Medulla oblongata (tissue), 1 donor: Measurements from ENCODE around the gene TMEM183A.
A peak's percentile ranks its signal among the peaks of the same experiment; 100 is the strongest.
"Not testable (repeated sequence)": the region's sequence is repeated elsewhere in the genome, so short reads cannot be mapped to it uniquely, and the experiment has no call there.

Experiments
- DNase-seq: peaks from one replicate; pipeline ENCODE4 v3.0.0-alpha.2; 2015; ENCODE audit errors: extremely low spot score

Gene TMEM183A

GRCh38 chr1:203006948-203007871 lies at the start of gene TMEM183A:
Gene TMEM183A (plus strand): TSS chr1:203007374. CDS start chr1:203007466, 92 bp downstream.
- peak; percentile 98 for DNase-seq

- peak; percentile 93 for DNase-seq
These were observed 49.2 kb upstream of the TMEM183A start, which contains the start of gene ADIPOR1 for GRCh38 chr1:202957733-202958543. Gene ADIPOR1 (minus strand): TSS chr1:202958312. CDS start chr1:202951070, 7,242 bp downstream.

- DNase-seq: no peak
These were observed 48.5 kb upstream of the TMEM183A start for GRCh38 chr1:202958544-202959275.

DNA sequence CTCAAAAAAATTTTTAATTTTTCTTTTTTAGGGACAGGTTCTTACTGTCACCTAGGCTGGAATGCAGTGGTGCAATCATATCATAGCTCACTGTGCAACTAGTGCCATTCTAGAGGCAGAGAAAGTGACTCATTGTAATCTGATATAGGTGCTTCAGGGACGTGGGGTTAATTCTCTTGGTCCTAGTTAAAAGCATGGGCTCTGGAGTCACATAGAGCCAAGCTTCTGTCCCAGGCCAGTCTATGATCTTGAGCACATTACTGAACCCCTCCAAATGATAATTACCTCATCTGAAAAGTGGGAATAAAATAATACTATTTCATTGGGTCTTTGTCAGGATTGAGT lies 47.9 kb upstream of the TMEM183A start:
- DNase-seq: no peak

- no peak for DNase-seq
These were observed 45.8 kb upstream of the TMEM183A start for GRCh38 chr1:202961220-202961880.

DNA sequence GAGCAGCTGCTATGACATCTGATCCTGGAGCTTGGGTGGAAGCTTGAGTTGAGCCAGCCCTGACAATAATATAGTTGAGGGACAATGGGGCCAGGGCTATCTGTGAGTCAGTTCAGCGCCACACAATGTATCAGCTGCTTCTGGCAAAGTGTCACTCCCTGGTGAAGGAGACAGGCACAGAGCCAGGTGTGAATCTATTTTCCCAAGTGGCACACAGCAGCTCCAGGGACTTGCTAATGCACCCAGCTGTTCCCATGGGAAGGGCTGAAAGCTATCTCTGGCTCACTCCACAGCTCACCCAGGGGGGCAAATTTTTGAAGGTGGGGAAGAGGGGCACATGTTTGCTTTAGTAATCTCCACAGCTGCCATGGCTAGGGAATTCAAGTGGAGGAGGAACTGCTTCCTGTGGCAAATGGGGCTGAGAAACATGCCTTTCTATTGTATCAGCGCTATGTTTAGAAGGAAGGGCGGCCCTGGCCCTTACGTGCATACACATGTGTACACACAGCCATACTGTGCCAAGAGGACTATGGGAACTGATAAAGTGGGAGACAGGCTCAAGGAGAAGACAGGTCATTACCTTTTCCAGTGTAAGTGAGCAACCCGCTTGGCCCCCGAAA lies 42.3 kb upstream of the TMEM183A start:
- DNase-seq: no peak

GRCh38 chr1:202965422-202965821 lies 41.8 kb upstream of the TMEM183A start:
- no peak for DNase-seq

GRCh38 chr1:202966006-202966898 lies 40.9 kb upstream of the TMEM183A start:
- DNase-seq: no peak

- DNase-seq: peak; percentile 59
These were observed 39.4 kb upstream of the TMEM183A start for GRCh38 chr1:202967684-202968281.

DNA sequence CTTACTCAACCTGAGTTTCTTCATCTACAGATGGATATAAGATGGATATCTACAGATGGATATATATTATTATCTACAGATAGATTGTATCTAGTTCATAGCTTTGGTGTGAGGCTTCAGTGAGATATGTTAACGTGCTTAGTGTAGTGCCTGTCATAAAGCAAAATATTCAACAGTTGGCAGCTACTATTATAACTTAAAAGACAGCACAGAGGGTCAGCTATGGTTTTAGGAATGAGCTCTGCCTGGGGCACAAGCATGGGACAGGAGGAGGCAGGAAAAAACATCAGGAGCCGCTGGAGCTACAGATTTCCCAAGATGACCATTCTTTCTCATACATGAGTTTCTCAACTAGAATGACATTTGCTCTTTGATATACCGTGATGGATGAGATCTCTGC lies 38.8 kb upstream of the TMEM183A start:
- DNase-seq: no peak

DNA sequence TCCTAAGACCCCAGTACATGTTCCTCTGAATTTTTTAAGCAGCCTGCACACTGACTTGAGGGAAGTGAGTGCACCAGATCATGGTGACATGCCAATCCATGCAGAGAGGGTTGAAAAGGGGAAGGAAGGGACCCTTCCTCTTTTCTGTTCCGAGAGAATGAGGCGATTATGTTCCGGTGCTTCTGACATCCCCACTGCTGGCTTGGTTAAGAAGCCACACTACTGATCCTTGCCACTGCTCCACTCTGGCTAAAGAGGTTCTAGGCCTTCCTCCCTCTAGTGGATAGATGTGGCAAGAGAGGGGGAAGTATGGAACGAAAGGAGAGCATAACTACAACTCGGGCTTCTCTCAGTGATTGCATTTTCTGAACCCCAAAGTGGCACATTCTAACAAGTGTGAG lies 38.3 kb upstream of the TMEM183A start:
- peak; percentile 90 for DNase-seq

- DNase-seq: no peak
These were observed 35.1 kb upstream of the TMEM183A start for GRCh38 chr1:202972046-202972445.

- no peak for DNase-seq
These were observed 32.3 kb upstream of the TMEM183A start for GRCh38 chr1:202974856-202975255.

GRCh38 chr1:202976633-202977032 lies 30.5 kb upstream of the TMEM183A start:
- no peak for DNase-seq

DNA sequence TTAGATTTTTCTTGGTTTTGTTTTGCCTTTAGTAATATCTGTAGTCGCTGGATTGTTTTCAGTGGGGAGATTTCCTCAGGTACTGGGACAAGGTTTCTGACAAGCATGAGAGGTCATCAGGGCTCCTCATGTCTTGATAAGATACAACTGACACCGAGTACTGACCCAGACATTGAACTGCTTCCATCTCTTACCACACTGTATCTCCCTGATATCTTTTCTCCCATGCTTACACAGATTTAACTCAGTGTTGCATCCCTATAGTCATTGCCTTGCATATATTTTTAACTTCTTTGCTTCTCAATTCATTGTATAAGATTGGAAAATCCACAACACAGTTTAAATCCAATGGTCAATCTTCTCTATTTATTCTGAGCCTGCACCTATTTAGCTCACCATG lies 27.7 kb upstream of the TMEM183A start:
- no peak for DNase-seq

- no peak for DNase-seq
These were observed 25.2 kb upstream of the TMEM183A start for GRCh38 chr1:202981939-202982338.

DNA sequence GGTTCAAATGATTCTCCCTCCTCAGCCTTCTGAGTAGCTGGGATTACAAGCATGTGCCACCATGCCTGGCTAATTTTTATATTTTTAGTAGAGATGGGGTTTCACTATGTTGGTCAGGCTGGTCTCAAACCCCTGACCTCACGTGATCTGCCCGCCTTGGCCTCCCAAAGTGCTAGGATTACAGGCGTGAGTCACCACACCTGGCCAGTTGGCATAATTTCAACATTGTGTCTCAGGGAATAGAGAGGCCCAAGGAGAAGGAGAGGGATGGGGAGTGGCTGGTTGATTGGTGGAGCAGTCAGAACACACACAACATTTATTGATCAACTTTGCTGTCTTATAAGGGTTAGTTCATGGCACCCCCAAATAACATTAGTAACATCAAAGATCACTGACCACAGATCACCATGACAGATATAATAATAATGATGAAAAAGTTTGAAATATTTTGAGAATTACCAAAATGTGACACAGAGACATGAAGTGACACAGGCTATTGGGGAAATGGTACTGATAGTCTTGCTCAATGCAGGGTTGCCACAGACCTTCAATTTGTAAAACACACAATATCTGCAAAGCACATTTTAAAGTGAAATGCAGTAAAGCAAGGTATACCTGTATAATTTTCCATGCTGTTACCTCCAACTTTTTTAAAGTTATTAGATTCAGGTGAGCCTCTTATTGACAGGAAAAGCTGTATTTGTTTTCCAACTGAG lies 24.3 kb upstream of the TMEM183A start:
- DNase-seq: no peak

DNA sequence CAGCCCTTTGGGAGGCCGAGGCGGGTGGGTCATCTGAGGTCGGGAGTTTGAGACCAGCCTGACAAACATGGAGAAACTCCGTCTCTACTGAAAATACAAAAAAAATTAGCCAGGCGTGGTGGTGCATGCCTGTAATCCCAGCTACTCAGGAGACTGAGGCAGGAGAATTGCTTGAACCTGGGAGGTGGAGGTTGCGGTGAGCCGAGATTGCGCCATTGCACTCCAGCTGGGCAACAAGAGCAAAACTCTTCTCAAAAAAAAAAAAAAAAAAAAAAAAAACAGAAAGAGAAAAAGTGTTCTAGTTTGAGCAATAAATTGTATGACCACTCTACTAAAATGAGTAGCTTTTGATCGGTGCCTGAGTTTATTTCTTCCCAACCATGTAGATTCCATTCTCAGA lies 21.1 kb upstream of the TMEM183A start:
- not testable (repeated sequence) for DNase-seq

DNA sequence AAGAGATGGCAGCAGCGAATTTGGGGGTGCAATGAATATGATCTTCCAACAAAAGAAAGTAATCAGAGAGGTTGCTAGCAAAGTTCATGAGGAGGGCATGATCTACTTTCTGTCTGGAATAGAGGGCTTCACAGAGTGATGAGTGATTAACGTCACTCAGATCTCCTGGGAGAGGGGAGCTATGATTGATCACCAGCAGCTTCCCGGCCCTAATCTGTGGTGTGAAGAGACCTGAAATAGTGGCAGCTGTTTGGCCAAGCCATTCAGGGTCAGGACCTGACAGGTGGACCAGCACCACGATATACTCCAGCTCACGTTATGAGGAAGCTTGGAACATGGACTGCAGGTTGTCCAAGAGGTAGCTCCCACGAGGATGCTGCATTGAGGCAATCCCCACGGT lies 19.9 kb upstream of the TMEM183A start:
- no peak for DNase-seq
